A549 (cell line): Measurements from ENCODE around the gene HDAC5.

ENCODE experiments used
- EP300 ChIP-seq, 2 experiments: fragments of >200 bp; sonication (Bioruptor Twin); formaldehyde crosslinking; IDR thresholded peaks; 2 replicates in 1 of 2; 3 replicates in 1 of 2; pipeline ENCODE4 v1.6.1; 2016 to 2017
- RAD21 ChIP-seq, 2 experiments: fragments of >200 bp in 1 of 2; sonication (Bioruptor Twin) in 1 of 2; formaldehyde crosslinking in 1 of 2; IDR thresholded peaks in 1 of 2; conservative IDR thresholded peaks in 1 of 2; 2 replicates in 1 of 2; 3 replicates in 1 of 2; pipeline ENCODE4 v1.6.1; 2012 to 2018; ENCODE audit warnings: inconsistent platforms in 1 of 2

GRCh38 chr17:44092051-44092450 lies 31.4 kb downstream of the HDAC5 start:
- no peak for TF ChIP-seq RAD21 (conservative IDR thresholded peaks at IDR 0.05 in 1 of 2, IDR thresholded peaks at IDR 0.05 in 1 of 2)
- TF ChIP-seq EP300 (IDR thresholded peaks at IDR 0.05): no peak
